Hepatocyte (in vitro differentiated cells): ENCODE measurements around the gene DGKD.

Source experiments
- EZH2 ChIP-seq: fragments of 200-600 bp; sonication (generic); IDR thresholded peaks from 2 replicates; pipeline ENCODE4 v1.6.1; 2016; ENCODE audit warnings: antibody characterized with exemption, mild to moderate bottlenecking, borderline replicate concordance
- EZH2phosphoT487 ChIP-seq: fragments of 200-600 bp; sonication (generic); IDR thresholded peaks from one replicate; pipeline ENCODE4 v1.6.1; 2018; ENCODE audit warnings: antibody characterized with exemption, mild to moderate bottlenecking, low read depth, moderate library complexity; ENCODE audit not compliant: unreplicated experiment, severe bottlenecking
- TF ChIP-seq, protein P1 (sequence below): fragments of 200-600 bp; sonication (generic); IDR thresholded peaks from 2 replicates; pipeline ENCODE4 v1.5.1; 2016; ENCODE audit warnings: antibody characterized with exemption, mild to moderate bottlenecking; ENCODE audit not compliant: poor library complexity

DNA sequence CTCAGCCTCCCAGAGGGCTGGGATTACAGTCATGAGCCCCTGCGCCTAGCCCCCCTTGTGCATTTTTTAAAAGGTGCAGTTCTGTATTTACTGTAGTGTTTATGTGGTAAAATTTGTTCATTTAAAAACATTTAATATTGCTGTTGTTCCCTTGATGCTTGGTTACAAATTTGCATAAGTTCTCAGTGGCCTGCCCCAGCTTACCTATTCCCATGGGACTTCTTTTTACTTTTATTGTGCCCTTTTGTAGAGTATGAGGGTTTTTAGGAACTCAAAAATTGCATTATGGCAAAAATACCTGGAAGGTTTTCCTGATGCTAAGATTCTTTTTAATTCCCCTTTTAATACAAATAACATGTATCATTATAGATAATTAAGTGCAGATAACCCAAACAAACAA, 63.0 kb downstream of the DGKD start:
- TF ChIP-seq, protein P1, sequence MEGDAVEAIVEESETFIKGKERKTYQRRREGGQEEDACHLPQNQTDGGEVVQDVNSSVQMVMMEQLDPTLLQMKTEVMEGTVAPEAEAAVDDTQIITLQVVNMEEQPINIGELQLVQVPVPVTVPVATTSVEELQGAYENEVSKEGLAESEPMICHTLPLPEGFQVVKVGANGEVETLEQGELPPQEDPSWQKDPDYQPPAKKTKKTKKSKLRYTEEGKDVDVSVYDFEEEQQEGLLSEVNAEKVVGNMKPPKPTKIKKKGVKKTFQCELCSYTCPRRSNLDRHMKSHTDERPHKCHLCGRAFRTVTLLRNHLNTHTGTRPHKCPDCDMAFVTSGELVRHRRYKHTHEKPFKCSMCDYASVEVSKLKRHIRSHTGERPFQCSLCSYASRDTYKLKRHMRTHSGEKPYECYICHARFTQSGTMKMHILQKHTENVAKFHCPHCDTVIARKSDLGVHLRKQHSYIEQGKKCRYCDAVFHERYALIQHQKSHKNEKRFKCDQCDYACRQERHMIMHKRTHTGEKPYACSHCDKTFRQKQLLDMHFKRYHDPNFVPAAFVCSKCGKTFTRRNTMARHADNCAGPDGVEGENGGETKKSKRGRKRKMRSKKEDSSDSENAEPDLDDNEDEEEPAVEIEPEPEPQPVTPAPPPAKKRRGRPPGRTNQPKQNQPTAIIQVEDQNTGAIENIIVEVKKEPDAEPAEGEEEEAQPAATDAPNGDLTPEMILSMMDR: no peak
- TF ChIP-seq EZH2phosphoT487: no peak
- no peak for TF ChIP-seq EZH2
